Measurements from ENCODE around the gene ZBTB16. TPM values are rescaled to one million over a fixed set of nuclear protein-coding genes. Genes with fewer than 3 reads are reported as not detected.

Gene ZBTB16
- total RNA-seq, 1 donor from 2014 or later = 5.8 TPM

GRCh38 chr11:114163229-114163631 is 103.7 kb downstream of the ZBTB16 start:
- intact Hi-C loops (cut with micrococcal nuclease) = no loop called here

DNA sequence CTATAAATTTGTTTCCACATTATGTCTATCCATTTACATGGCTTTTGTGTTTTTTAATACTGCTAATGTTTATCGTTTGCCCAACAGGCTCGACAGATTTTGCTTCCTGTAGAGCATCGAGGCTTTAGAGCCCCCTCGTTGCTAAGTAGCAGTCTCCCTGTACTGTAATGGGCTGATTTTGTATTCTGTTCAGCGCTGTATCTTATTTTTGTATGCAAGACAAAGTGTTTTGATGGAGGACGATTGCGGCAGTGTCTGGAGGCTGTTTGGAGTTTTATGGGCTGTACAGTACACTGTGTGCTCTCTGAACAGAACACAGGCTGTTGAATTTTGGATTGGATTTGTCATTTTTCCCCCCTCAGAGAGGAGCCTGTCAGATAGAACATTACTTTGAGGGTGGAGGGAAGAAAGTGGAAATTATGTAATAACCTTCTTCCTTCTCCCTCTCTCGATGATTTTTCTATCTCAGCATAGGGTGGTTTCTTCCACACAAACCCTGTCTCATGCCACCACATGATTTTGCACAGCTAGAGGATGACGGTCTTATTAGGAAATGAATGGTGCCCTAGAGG is 104.4 kb downstream of the ZBTB16 start:
- intact Hi-C loops (cut with micrococcal nuclease) = no loop called here

- intact Hi-C loops (cut with micrococcal nuclease) = no loop called here
Measured at GRCh38 chr11:114164546-114164945, 105.0 kb downstream of the ZBTB16 start.

GRCh38 chr11:114165326-114166230 is 106.1 kb downstream of the ZBTB16 start:
- intact Hi-C loops (cut with micrococcal nuclease) = loop anchor here (5.0 kb wide), 1 partner anchor 103 kb away; no protein-coding TSS in a partner anchor

- intact Hi-C loops (cut with micrococcal nuclease) = loop anchor here (5.0 kb wide), 1 partner anchor 104 kb away; no protein-coding TSS in a partner anchor
Measured at GRCh38 chr11:114166362-114166761, 106.9 kb downstream of the ZBTB16 start.

DNA sequence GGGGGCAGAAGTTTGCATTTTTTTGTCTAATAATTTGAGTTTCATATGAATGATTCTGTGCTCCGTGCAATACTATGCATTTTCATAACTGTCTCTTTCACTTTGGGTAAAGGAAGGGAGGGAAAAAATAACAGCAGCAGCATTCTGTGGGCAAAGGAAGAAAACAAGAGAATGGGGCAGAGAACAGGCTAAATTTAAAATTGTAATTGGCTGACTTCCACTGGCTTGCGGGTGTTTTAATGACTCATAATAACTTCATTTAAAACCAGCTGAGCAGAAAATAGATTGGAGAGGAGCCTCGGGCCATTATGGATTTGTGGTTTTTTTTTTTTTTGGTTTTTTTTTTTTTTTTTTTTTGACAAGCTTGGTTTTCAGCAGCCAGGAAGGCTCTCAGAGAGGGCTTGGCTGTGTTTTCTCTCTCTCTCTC is 107.4 kb downstream of the ZBTB16 start:
- intact Hi-C loops (cut with micrococcal nuclease) = loop anchor here (5.0 kb wide), 1 partner anchor 105 kb away; no protein-coding TSS in a partner anchor

- intact Hi-C loops (cut with micrococcal nuclease) = loop anchor here (5.0 kb wide), 1 partner anchor 105 kb away; no protein-coding TSS in a partner anchor
Measured at GRCh38 chr11:114167355-114167754, 107.8 kb downstream of the ZBTB16 start.

DNA sequence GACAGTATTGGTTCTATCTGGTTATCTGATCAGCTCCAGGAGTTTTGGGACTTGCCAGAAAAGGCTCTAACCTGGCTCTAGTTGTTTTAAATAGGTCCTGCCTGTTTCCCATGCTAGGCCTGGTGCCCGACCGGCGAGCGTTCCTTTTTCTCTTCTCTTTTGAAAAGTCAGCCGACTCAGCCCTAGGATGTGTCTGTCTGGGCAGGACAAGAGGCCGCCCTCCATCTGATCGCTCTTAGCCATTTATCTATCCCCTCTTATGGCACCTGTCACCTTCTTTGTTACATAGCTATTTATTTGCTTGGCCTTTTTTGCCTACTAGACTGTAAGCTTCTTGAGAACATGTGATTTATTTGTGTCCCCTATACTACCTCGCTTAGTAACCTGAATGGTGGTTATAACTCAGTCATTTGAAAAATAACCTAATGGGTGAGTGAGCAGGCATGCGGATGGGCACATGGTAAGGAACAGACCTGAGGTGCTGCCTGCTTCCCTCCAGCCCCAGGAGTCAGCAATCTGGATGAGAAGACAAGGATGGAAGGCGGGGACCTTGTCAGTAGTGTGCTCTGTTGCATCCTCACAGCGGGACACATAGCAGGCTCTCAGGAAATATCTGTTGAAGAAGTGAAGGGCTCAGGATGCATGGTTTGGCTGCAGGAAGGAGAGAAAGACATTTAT is 108.4 kb downstream of the ZBTB16 start:
- intact Hi-C loops (cut with micrococcal nuclease) = loop anchor here (5.0 kb wide), 1 partner anchor 106 kb away; no protein-coding TSS in a partner anchor

GRCh38 chr11:114168691-114169090 is 109.2 kb downstream of the ZBTB16 start:
- intact Hi-C loops (cut with micrococcal nuclease) = loop anchor here (5.0 kb wide), 1 partner anchor 106 kb away; no protein-coding TSS in a partner anchor

DNA sequence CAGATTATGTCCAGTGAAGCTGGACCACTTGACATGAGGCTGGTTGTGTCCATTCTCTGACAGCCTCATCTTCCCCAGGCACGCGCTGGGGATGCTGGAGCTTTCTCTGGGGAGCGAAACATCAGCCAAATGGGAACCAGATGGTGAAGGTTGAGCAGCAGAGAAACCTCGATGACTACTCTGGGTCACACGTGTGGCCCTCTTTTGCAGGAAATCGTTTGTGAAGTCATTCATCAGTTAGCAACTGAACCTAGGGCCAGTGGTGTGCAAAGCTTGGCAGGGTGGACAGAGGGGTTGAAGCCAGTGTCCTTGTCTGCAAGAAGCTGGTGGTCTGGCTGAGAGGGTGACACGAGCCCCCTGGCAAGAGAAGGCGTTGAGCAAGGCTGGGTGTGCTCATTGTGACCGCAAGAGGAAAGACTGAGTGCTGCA is 109.8 kb downstream of the ZBTB16 start:
- intact Hi-C loops (cut with micrococcal nuclease) = loop anchor here (5.0 kb wide), 1 partner anchor 107 kb away; no protein-coding TSS in a partner anchor

GRCh38 chr11:114169821-114170220 is 110.3 kb downstream of the ZBTB16 start:
- intact Hi-C loops (cut with micrococcal nuclease) = loop anchor here (5.0 kb wide), 1 partner anchor 108 kb away; no protein-coding TSS in a partner anchor

GRCh38 chr11:114170226-114170625 is 110.7 kb downstream of the ZBTB16 start:
- intact Hi-C loops (cut with micrococcal nuclease) = no loop called here

GRCh38 chr11:114171257-114172054 is 111.9 kb downstream of the ZBTB16 start:
- intact Hi-C loops (cut with micrococcal nuclease) = loop anchor here (2.0 kb wide), 1 partner anchor 45 kb away; no protein-coding TSS in a partner anchor

GRCh38 chr11:114172055-114172861 is 112.7 kb downstream of the ZBTB16 start:
- intact Hi-C loops (cut with micrococcal nuclease) = loop anchor here (2.0 kb wide), 1 partner anchor 45 kb away; no protein-coding TSS in a partner anchor

DNA sequence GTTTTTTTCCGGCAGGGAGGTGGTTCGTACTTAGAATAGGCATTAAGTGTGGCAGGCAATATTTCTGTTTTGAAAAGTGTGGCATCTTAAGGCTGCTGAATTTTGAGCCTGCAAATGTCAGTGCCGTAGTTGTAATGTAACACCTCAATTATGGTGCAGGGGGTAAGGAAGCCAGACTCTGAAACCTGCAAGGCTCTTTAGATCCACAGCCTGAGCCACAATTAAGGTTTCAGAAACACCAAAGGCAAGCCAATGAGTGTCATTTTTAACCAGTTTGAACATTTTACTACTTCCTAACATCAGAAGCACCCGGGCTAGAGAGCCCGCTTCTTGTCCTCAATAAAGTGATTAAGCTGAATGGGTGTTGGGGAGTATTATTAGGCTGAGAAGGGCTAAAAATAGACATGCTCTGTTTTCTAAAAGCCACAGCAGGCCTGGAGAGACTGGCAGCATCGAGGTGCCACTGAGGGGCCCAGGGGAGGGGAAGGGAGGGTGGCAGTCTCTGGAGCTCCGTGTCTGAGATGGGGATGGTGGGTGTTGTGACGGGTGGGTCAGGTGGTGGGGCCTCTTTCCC is 113.4 kb downstream of the ZBTB16 start:
- intact Hi-C loops (cut with micrococcal nuclease) = loop anchor here (1.0 to 2.0 kb wide), 2 partner anchors 10 to 44 kb away; no protein-coding TSS in a partner anchor

GRCh38 chr11:114173843-114174242 is 114.3 kb downstream of the ZBTB16 start:
- intact Hi-C loops (cut with micrococcal nuclease) = loop anchor here (1.0 to 2.0 kb wide), 2 partner anchors 9 to 43 kb away; no protein-coding TSS in a partner anchor

DNA sequence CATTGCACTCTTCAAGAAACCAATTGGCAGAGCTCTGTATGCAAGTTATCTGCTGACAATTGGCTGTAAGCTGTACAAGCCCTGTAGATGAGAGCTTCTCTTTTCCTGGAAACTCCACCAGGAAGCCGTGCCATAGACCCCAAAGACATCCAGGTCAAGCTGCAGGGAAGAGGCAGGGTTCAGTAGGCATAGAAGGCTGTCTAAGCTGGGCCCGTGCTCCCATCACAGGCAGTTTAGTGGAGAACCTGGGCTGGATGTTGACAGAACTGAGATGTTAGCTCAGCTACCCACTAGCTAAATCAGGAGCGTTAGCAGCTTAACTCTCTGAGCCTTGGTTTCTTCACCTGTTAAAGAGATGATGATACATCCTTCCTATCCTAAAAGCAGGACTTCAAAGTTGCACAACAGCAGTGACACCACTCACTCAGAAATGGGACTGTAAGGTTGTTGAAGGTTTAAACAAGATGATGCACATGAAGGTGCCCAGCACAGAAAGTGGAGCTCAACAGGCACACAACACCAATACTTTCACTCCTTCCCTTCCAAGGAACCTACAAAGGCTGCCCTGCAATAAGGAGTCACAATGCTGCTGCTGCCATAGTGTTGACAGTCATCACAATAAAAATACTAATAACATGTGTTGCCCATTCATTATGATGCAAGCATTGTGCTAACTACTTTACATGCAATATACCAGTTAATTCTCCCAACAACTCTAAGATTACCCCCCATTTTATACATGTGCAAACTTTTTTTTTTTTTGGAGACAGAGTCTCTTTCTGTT is 115.4 kb downstream of the ZBTB16 start:
- intact Hi-C loops (cut with micrococcal nuclease) = no loop called here

DNA sequence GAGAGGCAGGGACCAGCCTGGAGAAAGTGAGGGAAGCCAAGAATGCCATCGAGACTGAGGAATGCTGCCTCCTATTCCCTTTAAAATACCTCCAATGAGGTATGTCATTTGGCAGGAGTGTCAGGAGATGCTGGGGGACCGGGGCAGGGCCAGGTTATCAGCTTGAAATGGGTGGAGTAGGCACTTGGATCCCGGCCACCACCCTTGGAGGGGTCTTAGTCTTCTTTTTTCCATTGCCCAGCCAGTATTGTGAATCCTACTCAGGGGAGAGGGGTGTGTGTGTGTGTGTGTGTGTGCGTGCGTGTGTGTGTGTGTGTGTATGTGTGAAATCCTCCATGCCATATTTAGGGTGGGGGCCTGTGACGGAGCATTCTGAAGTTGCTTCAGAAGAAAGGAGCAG is 116.2 kb downstream of the ZBTB16 start:
- intact Hi-C loops (cut with micrococcal nuclease) = no loop called here
